ENCODE results near the gene TNNI2. TPM values are rescaled to one million over a fixed set of nuclear protein-coding genes. Genes with fewer than 3 reads are reported as not detected.

Gene TNNI2
- total RNA-seq, 4 donors from 2014 or later, result not detected

DNA sequence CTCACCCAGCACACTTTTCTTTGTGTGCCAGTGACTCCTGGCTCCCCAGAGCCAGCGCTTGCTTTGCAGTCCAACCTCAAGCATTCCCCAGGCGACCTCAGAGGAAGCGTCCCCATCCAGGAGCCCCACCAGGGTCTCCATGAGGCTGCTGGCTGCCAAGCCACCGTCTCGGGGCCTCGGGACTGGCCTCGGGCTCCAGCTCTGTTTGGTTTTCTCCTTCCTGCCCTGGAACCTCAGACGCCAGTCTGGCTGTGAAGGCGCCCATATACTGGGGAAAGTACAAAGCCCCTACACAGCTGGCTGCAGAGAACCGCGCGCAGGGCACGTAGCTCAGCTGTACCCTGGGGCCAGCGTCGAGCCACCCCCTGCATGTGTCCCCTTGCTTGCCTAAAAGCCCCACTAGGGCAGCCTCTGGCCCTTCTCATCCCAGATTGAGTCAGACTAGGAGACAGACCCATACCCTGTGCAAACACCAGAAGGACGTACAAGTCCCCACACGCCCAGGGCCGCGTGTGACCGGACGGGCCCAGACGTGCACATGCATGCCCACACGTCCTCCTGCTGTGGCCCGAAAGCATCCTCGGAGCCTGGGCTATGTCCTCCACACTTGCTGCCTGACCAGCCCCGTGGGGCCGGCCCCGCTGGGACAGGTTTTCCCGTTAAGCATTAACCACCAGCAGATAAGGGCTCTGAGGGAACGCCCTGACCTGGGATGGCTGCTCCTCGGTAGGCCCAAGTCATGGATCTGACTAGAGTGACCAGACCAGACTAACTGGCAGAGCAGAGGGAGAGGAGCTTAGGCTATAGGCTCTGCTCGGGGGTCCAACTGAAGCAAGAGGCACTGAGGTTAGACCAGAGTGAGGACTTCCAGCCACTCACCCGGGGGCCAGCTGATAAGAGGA lies 8.2 kb upstream of the TNNI2 start:
- TF ChIP-seq POLR2A (IDR thresholded peaks at IDR 0.05), result no peak
- no peaks in the 10 kb centered on the region for H3K36me3 ChIP-seq
- H3K27ac ChIP-seq, result peak overlapping the region in 3 of 4 donors; percentile 58 to 91 (median 78)
- no peaks in the 10 kb centered on the region for H3K27me3 ChIP-seq
- no peak for DNase-seq (ENCODE audit: low spot score in 2 of 2)
- 53 to 69% methylated on average over 21 to 30 of the region's 33 CpGs for WGBS, 2 donors
- no peak overlapping the region for H3K4me3 ChIP-seq
- no peaks in the 10 kb centered on the region for H3K9me3 ChIP-seq
- peaks cover 0 to 75% (median 37%) of the 10 kb centered on the region in 4 donors for H3K4me1 ChIP-seq

DNA sequence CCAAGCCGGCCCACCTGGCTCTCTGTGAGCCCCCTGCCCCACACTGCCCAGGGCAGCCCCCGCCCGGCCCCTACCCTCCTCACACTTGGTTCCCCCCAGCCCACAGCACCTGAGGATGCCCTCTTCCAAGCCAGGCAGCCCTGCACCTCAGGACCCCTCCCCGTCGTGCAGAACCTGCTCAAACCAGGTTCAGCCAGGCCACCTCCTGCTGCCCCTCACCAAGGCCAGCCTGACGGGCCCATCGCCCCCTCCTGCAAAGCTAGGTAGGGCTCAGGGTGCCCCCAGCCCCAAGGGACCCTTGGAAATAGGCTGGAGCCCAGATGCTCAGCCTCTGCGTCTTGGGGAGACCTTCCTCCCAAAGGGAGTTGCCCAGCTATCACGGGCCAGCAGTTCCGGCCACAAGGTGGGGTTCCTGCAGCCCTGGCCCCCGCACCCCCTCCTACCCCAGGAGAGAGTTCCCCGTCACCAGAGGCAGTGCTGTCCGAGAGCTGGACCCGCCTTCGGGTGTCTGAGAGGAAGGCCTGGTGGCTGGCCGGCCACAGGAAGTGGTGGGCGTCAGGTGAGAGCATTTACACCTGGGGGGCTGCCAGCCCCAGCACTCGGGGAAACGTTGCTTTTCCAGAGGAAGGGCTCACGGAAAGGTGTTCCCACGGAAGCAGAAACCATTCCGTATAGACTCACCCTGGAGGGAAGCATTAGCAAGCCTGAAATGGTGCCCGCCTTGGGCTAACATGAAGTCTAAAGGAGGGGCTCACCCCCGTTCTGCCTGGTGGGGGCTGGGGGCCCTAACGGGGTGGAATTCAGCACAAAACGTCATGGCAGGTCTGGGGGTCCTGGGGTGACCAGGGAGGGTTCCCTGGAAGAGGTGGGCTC lies 7.2 kb upstream of the TNNI2 start:
- no peak for TF ChIP-seq CTCF (IDR thresholded peaks at IDR 0.05)
- TF ChIP-seq EP300 (IDR thresholded peaks at IDR 0.05), result no peak
- TF ChIP-seq POLR2A (IDR thresholded peaks at IDR 0.05), result no peak
- Histone ChIP-seq H3K4me3 (no peak overlapping the region), H3K4me1 (peaks cover 0 to 65% (median 27%) of the 10 kb centered on the region in 4 donors), H3K9me3 (no peaks in the 10 kb centered on the region), H3K27ac (peak overlapping the region; percentile 56 to 91 (median 68)), H3K36me3 (no peaks in the 10 kb centered on the region), H3K27me3 (no peaks in the 10 kb centered on the region)
- 64 to 77% methylated on average over 18 to 19 of the region's 26 CpGs for WGBS, 2 donors
- no peak for DNase-seq (ENCODE audit: low spot score in 2 of 2)

GRCh38 chr11:1832211-1832919 lies 6.4 kb upstream of the TNNI2 start:
- peaks cover 0 to 58% (median 21%) of the 10 kb centered on the region in 4 donors for H3K4me1 ChIP-seq
- peak overlapping the region in 2 of 4 donors; percentile 18 to 21 for H3K4me3 ChIP-seq
- WGBS, 2 donors, result 28 to 33% methylated on average over 16 to 18 of the region's 40 CpGs
- no peaks in the 10 kb centered on the region for H3K9me3 ChIP-seq
- H3K27me3 ChIP-seq, result no peaks in the 10 kb centered on the region
- peak overlapping the region; percentile 47 to 91 (median 56) for H3K27ac ChIP-seq
- no peak for DNase-seq (ENCODE audit: low spot score in 2 of 2)
- TF ChIP-seq POLR2A (IDR thresholded peaks at IDR 0.05), result no peak
- peak in 1 of 2 donors; percentile 11 for TF ChIP-seq EP300 (IDR thresholded peaks at IDR 0.05)
- peak; percentile 92 to 100 (median 99) for TF ChIP-seq CTCF (IDR thresholded peaks at IDR 0.05)
- no peaks in the 10 kb centered on the region for H3K36me3 ChIP-seq

- Histone ChIP-seq H3K9me3 (no peaks in the 10 kb centered on the region), H3K36me3 (no peaks in the 10 kb centered on the region), H3K4me3 (no peak overlapping the region), H3K27ac (peak overlapping the region; percentile 34 to 91 (median 52)), H3K4me1 (peaks cover 0 to 58% (median 21%) of the 10 kb centered on the region in 4 donors), H3K27me3 (no peaks in the 10 kb centered on the region)
- 62 to 63% methylated on average over 15 to 17 of the region's 17 CpGs for WGBS, 2 donors
- no peak for TF ChIP-seq POLR2A (IDR thresholded peaks at IDR 0.05)
- no peak for TF ChIP-seq CTCF (IDR thresholded peaks at IDR 0.05)
- TF ChIP-seq EP300 (IDR thresholded peaks at IDR 0.05), result no peak
- DNase-seq (ENCODE audit: low spot score in 2 of 2), result no peak
Observed at GRCh38 chr11:1832920-1833295, 5.9 kb upstream of the TNNI2 start.

DNA sequence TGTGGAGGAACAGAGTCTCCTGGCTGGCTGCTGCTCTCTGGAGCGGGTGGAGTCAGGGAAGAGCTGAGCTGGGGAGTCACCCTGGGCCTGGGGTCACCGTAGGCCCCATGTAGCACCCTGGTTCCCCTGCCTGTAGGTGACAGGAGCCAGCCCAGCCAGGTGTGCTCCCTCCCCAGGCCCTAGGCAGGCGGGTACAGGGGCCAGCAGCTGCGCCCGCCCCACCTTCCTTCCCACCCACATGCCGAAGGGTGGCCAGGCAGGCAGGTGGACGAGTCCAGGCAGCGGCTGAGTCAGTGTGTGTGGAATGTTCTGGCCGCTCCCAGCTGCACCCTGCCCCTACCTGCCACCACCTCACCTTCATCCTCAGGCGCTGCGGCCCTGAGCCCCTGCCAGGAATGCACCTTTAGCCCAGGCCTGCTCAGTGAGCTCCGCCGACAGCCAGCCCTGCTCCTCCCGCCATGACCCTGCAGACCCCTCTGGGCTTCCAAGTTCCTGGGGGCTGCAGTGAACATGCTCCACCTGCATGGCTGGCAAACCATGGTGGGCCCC lies 4.6 kb upstream of the TNNI2 start:
- Histone ChIP-seq H3K9me3 (no peaks in the 10 kb centered on the region), H3K36me3 (no peaks in the 10 kb centered on the region), H3K27ac (peak overlapping the region in 1 of 4 donors; percentile 57), H3K27me3 (no peaks in the 10 kb centered on the region), H3K4me1 (peaks cover 0 to 49% (median 23%) of the 10 kb centered on the region in 4 donors), H3K4me3 (no peak overlapping the region)
- 81 to 84% methylated on average over 9 to 13 of the region's 14 CpGs for WGBS, 2 donors
- TF ChIP-seq POLR2A (IDR thresholded peaks at IDR 0.05) (no peak), EP300 (IDR thresholded peaks at IDR 0.05) (no peak), CTCF (IDR thresholded peaks at IDR 0.05) (no peak)
- DNase-seq (ENCODE audit: low spot score in 2 of 2), result no peak
